Muscle layer of colon (tissue), 2 donors: ENCODE results near the gene TDP2.
"Not testable (repeated sequence)": the region's sequence is repeated elsewhere in the genome, so short reads cannot be mapped to it uniquely, and the experiment has no call there.

ENCODE experiments used
- H3K27ac ChIP-seq: one replicate; pipeline ENCODE4 v1.7.0; 2013; ENCODE audit warnings: low read depth, mild to moderate bottlenecking, low read length, moderate library complexity
- H3K27me3 ChIP-seq, 2 donors: one replicate each; pipeline ENCODE4 v1.7.0; 2013; ENCODE audit warnings: low read length in 2 of 2, mild to moderate bottlenecking in 2 of 2; ENCODE audit not compliant: insufficient read depth in 2 of 2, control insufficient read depth in 1 of 2
- H3K36me3 ChIP-seq: one replicate; pipeline ENCODE4 v1.7.0; 2013; ENCODE audit warnings: mild to moderate bottlenecking, low read length; ENCODE audit not compliant: insufficient read depth
- H3K4me1 ChIP-seq: one replicate; pipeline ENCODE4 v1.7.0; 2013; ENCODE audit warnings: mild to moderate bottlenecking, low read length; ENCODE audit not compliant: insufficient read depth
- H3K4me3 ChIP-seq, 2 donors: one replicate each; pipeline ENCODE4 v1.7.0; 2013; ENCODE audit warnings: low read length in 2 of 2, low read depth in 1 of 2, mild to moderate bottlenecking in 1 of 2, moderate library complexity in 1 of 2
- H3K9ac ChIP-seq: one replicate; pipeline ENCODE4 v1.7.0; 2013; ENCODE audit warnings: low read length
- H3K9me3 ChIP-seq: one replicate; pipeline ENCODE4 v1.7.0; 2013; ENCODE audit warnings: mild to moderate bottlenecking, low read length
- donor health status: abdominal sarcoma.
- donor health status: Adenocarcinoma of cecum.

The TDP2 gene

DNA sequence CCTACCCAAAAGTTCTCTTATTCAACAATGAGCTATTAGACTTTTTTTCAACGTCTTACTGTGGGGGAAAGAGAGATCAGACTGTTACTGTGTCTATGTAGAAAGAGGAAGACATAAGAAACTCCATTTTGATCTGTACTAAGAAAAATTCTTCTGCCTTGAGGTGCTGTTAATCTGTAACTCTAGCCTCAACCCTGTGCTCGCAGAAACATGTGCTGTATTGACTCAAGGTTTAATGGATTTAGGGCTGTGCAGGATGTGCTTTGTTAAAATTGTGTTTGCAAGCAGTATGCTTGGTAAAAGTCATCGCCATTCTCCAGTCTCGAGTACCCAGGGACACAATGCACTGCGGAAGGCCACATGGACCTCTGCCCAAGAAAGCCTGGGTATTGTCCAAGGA is 4.9 kb downstream of the TDP2 start:
- peaks cover 13% of the 10 kb centered on the region for H3K4me1 ChIP-seq
- H3K9me3 ChIP-seq, H3K27ac ChIP-seq, H3K4me3 ChIP-seq, H3K27me3 ChIP-seq, H3K9ac ChIP-seq: not testable (repeated sequence)
- peaks cover 19% of the 10 kb centered on the region for H3K36me3 ChIP-seq

DNA sequence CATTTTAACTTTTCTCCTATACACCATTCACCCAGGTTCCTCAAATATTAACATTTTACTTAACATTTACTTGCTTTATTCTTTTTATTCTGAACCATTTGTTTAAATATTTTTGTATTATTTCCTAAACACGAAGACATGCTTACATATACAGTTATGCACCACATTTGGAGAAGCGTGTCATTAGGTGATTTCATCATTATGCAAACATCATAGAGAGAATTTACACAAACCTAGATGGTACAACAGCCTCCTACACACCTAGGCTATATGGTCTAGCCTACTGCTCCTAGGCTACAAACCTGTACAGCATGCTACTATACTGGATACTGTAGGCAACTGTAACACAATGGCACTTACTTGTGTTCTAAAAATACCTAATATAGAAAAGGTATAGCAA is 6.6 kb downstream of the TDP2 start:
- no peaks in the 10 kb centered on the region for H3K27me3 ChIP-seq
- H3K9me3 ChIP-seq: no peaks in the 10 kb centered on the region
- peaks cover 26% of the 10 kb centered on the region for H3K36me3 ChIP-seq
- no peak overlapping the region for H3K4me3 ChIP-seq
- peaks cover 6% of the 10 kb centered on the region for H3K4me1 ChIP-seq
- no peak overlapping the region for H3K9ac ChIP-seq
- H3K27ac ChIP-seq: no peak overlapping the region

DNA sequence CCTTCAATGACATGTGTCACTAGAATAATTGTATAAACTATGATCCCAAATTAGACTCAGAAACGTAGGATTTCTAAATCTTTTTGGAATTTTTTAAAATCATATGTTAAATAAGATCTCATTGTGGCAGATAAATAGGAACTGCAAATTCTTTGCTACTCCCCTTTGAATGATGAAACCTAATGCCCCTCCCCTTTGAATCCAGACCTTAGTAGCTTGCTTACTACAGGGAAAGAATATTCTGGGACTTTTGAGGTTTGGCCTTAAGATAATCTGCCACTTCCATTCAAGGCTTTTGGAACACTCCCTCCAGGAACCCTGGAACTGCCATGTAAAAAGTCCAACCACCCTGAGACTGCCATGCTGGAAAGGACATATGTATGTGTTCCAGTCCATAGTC is 7.1 kb downstream of the TDP2 start:
- H3K27me3 ChIP-seq: no peaks in the 10 kb centered on the region

DNA sequence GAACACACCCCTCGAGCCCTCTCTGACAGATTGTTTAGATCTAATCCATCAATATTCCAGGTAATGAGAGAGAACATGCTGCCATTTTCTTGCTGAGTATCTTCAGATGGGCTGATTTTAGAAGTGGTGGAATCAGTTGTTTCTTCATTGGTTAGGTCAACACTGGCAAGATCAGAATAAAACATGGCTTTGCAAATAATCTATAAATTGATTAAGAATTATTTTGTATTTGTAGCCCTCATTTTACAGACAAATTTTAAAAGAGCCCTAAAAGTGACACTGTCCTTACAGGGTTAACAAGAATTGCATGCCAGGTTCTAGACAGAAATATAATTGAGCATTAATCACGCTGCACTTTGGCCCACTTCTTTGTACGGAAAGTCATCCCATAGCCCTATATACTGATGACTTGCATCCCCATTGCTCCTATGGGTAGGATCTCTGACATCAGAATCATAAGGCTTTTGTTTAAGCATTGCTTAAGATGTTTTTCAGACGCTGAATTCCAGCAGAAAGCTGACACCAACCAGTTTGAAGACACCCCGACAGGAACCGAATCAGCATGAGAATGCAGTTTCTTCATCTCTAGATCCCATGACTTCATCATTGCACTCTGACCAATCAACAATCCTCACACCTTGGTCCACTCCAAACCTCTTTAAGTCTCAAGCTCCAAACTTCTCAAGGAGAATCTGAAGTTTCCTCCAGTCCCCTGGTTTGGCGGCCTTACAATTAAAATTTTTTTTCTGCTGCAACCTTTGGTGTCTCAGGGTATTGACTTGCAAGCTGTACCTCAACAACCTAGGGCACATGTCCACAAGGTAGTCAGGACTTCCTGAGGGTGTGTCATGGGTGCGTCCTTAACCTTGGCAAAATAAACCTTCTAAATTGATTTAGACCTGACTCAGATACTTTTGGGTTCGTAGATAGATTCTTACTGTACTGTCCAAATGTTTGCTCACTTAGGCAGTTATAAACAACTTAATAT is 7.8 kb downstream of the TDP2 start:
- H3K9ac ChIP-seq: no peak overlapping the region
- H3K27ac ChIP-seq: no peak overlapping the region

More for the DNA sequence above, 7.1 kb downstream of the TDP2 start:
- Histone ChIP-seq H3K4me1 (peaks cover under 1% of the 10 kb centered on the region), H3K4me3 (no peak overlapping the region), H3K36me3 (peaks cover 30% of the 10 kb centered on the region), H3K27ac (no peak overlapping the region), H3K9ac (no peak overlapping the region), H3K9me3 (no peaks in the 10 kb centered on the region)

DNA sequence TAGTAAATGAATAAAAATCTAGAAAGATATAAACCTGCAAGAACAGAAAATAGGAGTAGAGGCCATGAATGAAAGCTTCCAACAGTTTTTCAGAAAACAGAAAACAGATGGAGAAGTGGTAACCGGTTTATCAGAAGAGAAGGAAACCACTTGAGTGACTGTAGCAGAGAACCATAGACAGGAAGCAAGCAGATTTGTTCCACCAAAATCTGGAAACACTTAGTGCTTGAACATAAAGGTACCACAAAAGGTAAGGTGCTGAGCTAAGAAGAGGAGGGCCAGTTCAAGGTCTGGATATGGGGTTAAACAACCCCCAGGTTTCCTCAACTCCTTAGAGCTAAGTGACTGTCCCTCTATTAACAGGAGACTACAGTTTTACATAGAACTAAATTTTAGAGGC is 11.5 kb downstream of the TDP2 start:
- Histone ChIP-seq H3K36me3 (peaks cover 40% of the 10 kb centered on the region), H3K4me1 (no peaks in the 10 kb centered on the region), H3K9ac (no peak overlapping the region), H3K4me3 (no peak overlapping the region), H3K9me3 (no peaks in the 10 kb centered on the region), H3K27me3 (no peaks in the 10 kb centered on the region), H3K27ac (no peak overlapping the region)

More for the DNA sequence above, 7.8 kb downstream of the TDP2 start:
- Histone ChIP-seq H3K4me1 (no peaks in the 10 kb centered on the region), H3K36me3 (peaks cover 27% of the 10 kb centered on the region), H3K9me3 (no peaks in the 10 kb centered on the region), H3K27me3 (no peaks in the 10 kb centered on the region), H3K4me3 (no peak overlapping the region)

DNA sequence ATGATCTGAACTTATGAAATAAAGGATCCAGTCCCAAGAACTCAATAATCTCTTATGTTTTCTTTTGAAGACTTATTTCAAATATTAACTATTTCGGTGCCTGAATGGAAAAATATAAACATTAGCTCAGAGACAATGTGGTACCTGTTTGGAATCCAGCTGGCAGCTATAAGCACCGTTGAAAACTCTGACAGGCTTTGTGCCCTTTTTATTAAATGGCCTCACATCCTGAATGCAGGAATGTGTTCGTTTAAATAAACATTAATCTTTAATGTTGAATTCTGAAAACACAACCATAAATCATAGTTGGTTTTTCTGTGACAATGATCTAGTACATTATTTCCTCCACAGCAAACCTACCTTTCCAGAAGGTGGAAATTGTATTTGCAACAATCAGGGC is 16.3 kb downstream of the TDP2 start:
- no peak overlapping the region for H3K27ac ChIP-seq
- H3K4me3 ChIP-seq: no peak overlapping the region

DNA sequence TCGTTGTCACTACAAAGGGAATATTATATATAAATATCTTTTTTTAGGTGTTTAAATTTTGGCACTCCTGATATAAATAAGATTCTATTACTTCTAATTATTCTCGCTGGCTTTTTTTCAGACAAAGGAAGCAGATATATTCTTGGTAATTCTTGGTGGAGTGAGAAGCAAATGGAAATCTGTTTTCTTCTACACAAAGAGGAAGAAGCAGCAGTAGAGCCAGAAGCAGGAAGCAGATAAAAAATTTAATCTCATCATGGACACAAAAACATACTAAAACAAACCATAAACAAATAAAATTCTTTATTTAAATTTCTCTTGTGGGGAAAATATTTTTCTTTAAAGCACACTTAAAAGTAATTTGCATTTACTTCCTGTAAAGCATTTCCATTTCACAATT is 17.0 kb downstream of the TDP2 start:
- Histone ChIP-seq H3K27me3 (no peaks in the 10 kb centered on the region), H3K4me1 (peaks cover 8% of the 10 kb centered on the region), H3K9ac (no peak overlapping the region), H3K4me3 (no peak overlapping the region), H3K9me3 (no peaks in the 10 kb centered on the region), H3K36me3 (peaks cover 29% of the 10 kb centered on the region), H3K27ac (no peak overlapping the region)

More for the DNA sequence above, 16.3 kb downstream of the TDP2 start:
- no peak overlapping the region for H3K9ac ChIP-seq
- no peaks in the 10 kb centered on the region for H3K27me3 ChIP-seq
- peaks cover 7% of the 10 kb centered on the region for H3K4me1 ChIP-seq
- peaks cover 35% of the 10 kb centered on the region for H3K36me3 ChIP-seq
- H3K9me3 ChIP-seq: no peaks in the 10 kb centered on the region

DNA sequence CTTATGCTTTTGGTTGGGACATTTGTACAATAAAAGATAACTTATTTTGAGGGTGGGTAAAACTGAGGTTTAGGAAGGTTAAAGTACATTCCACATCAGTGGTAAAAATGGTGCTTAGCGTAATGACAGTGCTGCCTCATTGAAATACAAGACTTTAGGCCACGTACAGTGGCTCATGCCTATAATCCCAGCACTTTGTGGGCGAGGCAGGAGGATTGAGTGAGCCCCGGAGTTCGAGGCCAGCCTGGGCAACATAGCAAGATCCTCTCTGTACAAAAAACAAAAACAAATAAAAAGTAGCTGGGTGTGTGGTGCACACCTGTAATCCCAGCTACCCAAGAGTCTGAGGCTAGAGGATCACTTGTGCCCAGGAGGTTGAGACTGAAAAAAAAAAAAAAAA is 18.4 kb downstream of the TDP2 start:
- Histone ChIP-seq H3K9ac (no peak overlapping the region), H3K36me3 (peaks cover 23% of the 10 kb centered on the region), H3K9me3 (no peaks in the 10 kb centered on the region), H3K4me1 (peaks cover 8% of the 10 kb centered on the region), H3K4me3 (no peak overlapping the region), H3K27ac (no peak overlapping the region), H3K27me3 (peaks cover 0 to 4% of the 10 kb centered on the region in 2 donors)

DNA sequence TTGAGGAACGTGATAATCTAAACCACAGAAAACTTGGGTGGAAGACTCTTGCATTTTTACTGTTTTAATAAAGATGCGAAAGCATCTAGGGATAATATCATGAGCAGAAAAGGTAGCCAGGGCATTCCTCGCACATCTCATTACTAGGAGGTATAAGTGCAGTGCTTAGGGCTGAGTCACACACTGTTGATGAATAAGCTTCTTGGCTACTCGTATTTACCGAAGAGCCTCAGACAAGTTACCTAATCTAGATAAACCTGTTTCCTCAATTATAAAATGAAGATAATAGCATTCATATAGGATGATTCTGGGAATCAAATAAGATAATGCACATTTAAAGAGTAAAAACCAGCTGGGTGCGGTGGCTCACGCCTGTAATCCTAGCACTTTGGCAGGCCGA is 19.9 kb downstream of the TDP2 start:
- H3K36me3 ChIP-seq: peaks cover 9% of the 10 kb centered on the region
- no peak overlapping the region for H3K27ac ChIP-seq
- H3K4me3 ChIP-seq: no peak overlapping the region
- peaks cover 8% of the 10 kb centered on the region for H3K4me1 ChIP-seq
- no peak overlapping the region for H3K9ac ChIP-seq
- no peaks in the 10 kb centered on the region for H3K9me3 ChIP-seq
- peaks cover 0 to 4% of the 10 kb centered on the region in 2 donors for H3K27me3 ChIP-seq

DNA sequence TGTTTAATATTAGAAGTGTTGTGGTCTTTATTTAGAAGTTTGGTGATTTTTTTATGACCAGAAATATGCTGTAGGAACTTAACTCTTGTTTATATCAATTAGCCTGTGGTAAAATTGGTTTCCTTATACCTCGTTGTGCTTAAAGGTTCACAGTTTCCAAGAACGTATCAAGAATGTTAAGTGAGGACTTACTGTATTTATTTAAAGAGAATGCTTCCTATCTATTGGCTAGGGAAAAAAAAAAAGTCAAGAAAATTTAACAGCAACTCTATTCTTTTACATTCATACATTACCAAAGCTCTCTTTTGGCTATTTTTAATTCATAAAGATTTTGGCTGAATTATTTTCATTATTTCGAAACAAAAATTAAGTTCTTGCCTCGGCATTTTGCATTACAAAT is 22.3 kb downstream of the TDP2 start:
- Histone ChIP-seq H3K9me3 (no peaks in the 10 kb centered on the region), H3K4me1 (peaks cover 8% of the 10 kb centered on the region), H3K4me3 (no peak overlapping the region), H3K27me3 (peaks cover 0 to 4% of the 10 kb centered on the region in 2 donors), H3K27ac (no peak overlapping the region), H3K9ac (no peak overlapping the region), H3K36me3 (no peaks in the 10 kb centered on the region)

DNA sequence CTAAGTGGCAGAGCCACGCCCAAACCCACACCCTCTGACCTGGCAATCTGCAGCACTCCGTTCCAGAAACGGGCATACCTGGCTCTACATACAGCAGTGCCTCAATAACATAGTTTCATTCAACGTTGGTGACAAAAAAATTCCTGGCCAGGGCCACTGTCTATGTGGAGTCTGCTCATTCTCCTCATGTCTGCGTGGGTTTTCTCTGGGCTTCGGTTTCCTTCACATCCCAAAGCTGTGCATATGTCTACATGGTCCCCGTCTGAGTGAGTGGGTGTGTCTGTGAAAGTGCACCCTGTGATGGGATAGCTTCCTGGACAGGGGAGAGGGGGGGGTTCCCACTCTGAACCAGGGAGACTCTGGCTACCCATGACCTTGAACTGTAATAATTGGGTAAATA is 22.8 kb downstream of the TDP2 start:
- no peaks in the 10 kb centered on the region for H3K9me3 ChIP-seq
- H3K27me3 ChIP-seq: peaks cover 0 to 4% of the 10 kb centered on the region in 2 donors
- no peaks in the 10 kb centered on the region for H3K36me3 ChIP-seq
- H3K27ac ChIP-seq: no peak overlapping the region
- peaks cover 8% of the 10 kb centered on the region for H3K4me1 ChIP-seq
- no peak overlapping the region for H3K4me3 ChIP-seq
- no peak overlapping the region for H3K9ac ChIP-seq

DNA sequence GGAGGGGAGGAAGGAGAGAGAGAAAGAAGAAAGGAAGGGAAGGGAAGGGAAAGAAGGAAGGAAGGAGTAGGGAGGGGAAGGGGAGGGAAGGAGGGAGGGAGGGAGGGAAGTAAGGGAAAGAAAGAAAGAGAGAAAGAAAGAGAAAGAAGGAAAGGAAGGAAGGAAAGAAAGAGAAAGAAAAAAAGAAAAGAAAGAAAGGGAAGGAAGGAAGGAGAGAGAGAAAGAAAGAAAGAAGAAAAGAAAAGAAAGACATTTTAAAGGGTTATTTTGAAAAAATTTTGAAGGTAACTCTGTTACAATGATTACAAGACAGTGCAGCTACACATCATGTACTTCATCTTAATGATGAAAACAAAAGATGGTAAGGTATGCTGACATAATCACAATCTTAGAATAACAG is 24.6 kb downstream of the TDP2 start:
- Histone ChIP-seq H3K27me3 (peaks cover 0 to 4% of the 10 kb centered on the region in 2 donors), H3K4me1 (peaks cover 8% of the 10 kb centered on the region), H3K9me3 (no peaks in the 10 kb centered on the region), H3K27ac (no peak overlapping the region), H3K36me3 (no peaks in the 10 kb centered on the region), H3K4me3 (no peak overlapping the region), H3K9ac (no peak overlapping the region)
